ENCODE data around the gene SARS2. TPM values are rescaled to one million over a fixed set of nuclear protein-coding genes. Genes with fewer than 3 reads are reported as not detected.

SARS2 gene
- total RNA-seq, 1 donor from 2014 or later: 11.5 TPM

DNA sequence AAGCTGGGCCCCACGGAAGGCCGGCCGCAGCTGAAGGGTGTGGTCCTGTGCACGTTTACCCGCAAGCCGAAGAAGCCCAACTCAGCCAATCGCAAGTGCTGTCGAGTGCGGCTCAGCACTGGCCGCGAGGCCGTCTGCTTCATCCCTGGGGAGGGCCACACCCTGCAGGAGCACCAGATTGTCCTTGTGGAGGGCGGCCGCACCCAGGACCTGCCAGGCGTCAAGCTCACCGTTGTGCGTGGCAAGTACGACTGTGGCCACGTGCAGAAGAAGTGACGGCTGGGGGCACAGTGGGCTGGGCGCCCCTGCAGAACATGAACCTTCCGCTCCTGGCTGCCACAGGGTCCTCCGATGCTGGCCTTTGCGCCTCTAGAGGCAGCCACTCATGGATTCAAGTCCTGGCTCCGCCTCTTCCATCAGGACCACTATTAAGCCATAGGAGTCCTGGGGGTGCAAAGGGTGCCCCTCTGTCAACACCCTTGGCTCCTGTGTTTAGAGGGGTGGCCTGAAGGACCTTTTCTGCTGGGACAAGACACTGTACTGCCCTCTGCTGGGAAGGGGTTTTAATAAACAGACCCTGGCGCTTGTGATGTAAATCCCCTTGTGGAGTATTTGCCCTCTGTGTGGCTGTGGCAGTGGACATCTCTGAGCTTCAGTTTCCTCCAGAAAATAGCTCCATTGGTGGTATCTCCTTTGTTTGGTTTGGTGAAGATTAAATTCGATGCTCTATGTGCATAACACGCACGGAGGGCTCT lies 2.0 kb upstream of the SARS2 start:
- Histone ChIP-seq H3K4me3 (ENCODE audit: low read length in 3 of 3) (no peak overlapping the region), H3K27me3 (ENCODE audit: control insufficient read depth in 3 of 3, insufficient read depth in 3 of 3, low read length in 3 of 3) (no peaks in the 10 kb centered on the region), H3K4me1 (ENCODE audit: control insufficient read depth in 3 of 3, insufficient read depth in 3 of 3, low read length in 3 of 3) (peaks cover 10 to 25% (median 20%) of the 10 kb centered on the region in 3 donors), H3K9me3 (ENCODE audit: control insufficient read depth in 3 of 3, low read length in 3 of 3) (no peaks in the 10 kb centered on the region), H3K27ac (ENCODE audit: low read depth, low read length) (no peak overlapping the region), H3K9ac (ENCODE audit: low read depth in 1 of 3, low read length in 3 of 3) (peak overlapping the region in 1 of 3 donors; percentile 33), H3K36me3 (ENCODE audit: control insufficient read depth in 3 of 3, insufficient read depth in 3 of 3, low read length in 3 of 3) (peaks cover 9 to 19% (median 12%) of the 10 kb centered on the region in 3 donors)

DNA sequence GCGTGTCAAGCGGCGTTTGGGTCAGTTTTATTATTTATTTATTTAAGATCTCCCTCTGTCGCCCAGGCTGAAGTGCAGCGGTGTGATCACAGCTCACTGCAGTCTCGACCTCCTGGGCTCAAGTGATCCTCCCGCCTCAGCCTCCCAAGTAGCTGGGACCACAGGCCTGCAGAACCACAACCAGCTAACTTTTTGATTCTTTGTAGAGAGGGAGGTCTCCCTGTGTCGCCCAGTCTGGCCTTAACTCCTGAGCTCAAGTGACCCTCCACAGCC lies 894 bp upstream of the SARS2 start:
- Histone ChIP-seq H3K27ac (ENCODE audit: low read depth, low read length) (no peak overlapping the region), H3K9ac (ENCODE audit: low read depth in 1 of 3, low read length in 3 of 3) (peak overlapping the region; percentile 89 to 96 (median 92))

DNA sequence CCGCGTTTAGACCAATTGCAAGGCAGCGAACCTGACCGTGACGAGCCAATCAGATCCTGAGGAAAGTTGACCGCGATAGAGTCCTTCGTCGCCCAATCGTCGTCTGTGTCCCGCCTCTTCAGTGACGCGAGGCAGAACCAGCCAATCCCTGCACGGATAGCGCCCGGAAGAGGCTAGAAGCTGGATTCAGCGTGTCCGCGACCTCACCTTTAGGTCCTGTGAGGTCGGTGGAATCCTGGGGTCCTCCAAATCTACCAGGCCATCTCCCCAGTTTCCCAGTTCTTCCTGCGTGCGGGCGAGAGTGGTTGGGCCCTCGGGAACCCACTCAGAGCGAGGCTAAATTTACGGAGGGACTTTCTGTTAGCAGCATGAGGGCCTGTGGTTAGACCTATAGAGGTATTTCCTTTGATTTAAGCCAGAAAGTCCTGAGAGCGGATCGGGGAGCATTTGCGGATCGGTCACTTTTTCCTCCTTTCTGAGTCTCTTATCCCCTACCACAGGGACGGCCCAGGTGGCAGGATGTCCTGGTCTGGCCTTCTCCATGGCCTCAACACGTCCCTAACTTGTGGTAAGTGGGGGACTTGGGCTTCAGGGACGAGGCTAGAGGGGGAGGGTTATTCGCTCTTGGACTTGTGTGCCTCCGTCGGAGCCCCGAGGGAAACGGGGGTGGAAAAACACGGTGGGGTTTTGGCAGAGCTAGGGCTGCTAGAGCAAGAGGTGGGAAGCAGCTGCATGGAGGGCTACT lies 385 bp upstream of the SARS2 start, which contains the start of gene MRPS12:
Gene MRPS12 (plus strand): TSS at position 169 of the 745 bp plus-strand sequence. CDS start 351 bp downstream, at position 520.
- Histone ChIP-seq H3K27me3 (ENCODE audit: control insufficient read depth in 3 of 3, insufficient read depth in 3 of 3, low read length in 3 of 3) (no peaks in the 10 kb centered on the region), H3K4me1 (ENCODE audit: control insufficient read depth in 3 of 3, insufficient read depth in 3 of 3, low read length in 3 of 3) (peaks cover 10 to 25% (median 20%) of the 10 kb centered on the region in 3 donors), H3K36me3 (ENCODE audit: control insufficient read depth in 3 of 3, insufficient read depth in 3 of 3, low read length in 3 of 3) (peaks cover 9 to 22% (median 16%) of the 10 kb centered on the region in 3 donors), H3K27ac (ENCODE audit: low read depth, low read length) (peak within 1 kb of the TSS; percentile 86), H3K9me3 (ENCODE audit: control insufficient read depth in 3 of 3, low read length in 3 of 3) (no peaks in the 10 kb centered on the region), H3K9ac (ENCODE audit: low read depth in 1 of 3, low read length in 3 of 3) (peak within 1 kb of the TSS; percentile 89 to 96 (median 92)), H3K4me3 (ENCODE audit: low read length in 3 of 3) (peak within 1 kb of the TSS; percentile 95)

More for the DNA sequence above, 894 bp upstream of the SARS2 start:
- Histone ChIP-seq H3K27me3 (ENCODE audit: control insufficient read depth in 3 of 3, insufficient read depth in 3 of 3, low read length in 3 of 3) (no peaks in the 10 kb centered on the region), H3K9me3 (ENCODE audit: control insufficient read depth in 3 of 3, low read length in 3 of 3) (no peaks in the 10 kb centered on the region), H3K4me3 (ENCODE audit: low read length in 3 of 3) (peak overlapping the region; percentile 95), H3K4me1 (ENCODE audit: control insufficient read depth in 3 of 3, insufficient read depth in 3 of 3, low read length in 3 of 3) (peaks cover 10 to 25% (median 20%) of the 10 kb centered on the region in 3 donors), H3K36me3 (ENCODE audit: control insufficient read depth in 3 of 3, insufficient read depth in 3 of 3, low read length in 3 of 3) (peaks cover 9 to 19% (median 12%) of the 10 kb centered on the region in 3 donors)

DNA sequence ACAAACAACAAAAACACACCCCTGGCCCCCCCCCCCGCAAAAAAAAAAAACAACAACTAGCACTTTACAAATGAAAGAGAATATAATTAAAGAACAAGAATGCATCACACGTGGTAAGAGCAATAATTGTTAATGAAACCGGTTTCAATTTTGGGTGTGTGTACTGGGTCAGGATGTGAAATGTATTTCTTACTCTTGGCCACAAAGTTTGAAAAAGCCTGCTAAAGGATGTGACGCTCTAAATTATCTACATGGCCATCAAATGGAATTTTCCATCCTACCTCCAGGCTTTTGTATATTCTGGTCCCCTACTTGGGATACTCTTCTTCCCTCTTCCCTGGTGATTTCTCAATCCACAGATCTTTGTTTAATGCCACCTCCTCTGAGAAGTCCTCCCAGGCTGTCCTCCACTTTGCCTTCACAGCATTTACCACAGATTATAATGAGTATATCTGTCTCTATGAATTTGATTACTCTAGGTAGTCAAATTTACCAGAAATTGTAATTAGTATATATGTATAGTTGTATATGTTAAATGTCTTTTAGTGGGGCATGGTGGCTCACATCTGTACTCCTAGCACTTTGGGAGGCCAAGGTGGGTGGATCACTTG lies 2.1 kb downstream of the SARS2 start:
- peaks cover 10 to 25% (median 20%) of the 10 kb centered on the region in 3 donors for H3K4me1 ChIP-seq (ENCODE audit: control insufficient read depth in 3 of 3, insufficient read depth in 3 of 3, low read length in 3 of 3)
- no peak overlapping the region for H3K27ac ChIP-seq (ENCODE audit: low read depth, low read length)
- H3K36me3 ChIP-seq (ENCODE audit: control insufficient read depth in 3 of 3, insufficient read depth in 3 of 3, low read length in 3 of 3): peaks cover 18 to 29% (median 27%) of the 10 kb centered on the region in 3 donors
- no peaks in the 10 kb centered on the region for H3K9me3 ChIP-seq (ENCODE audit: control insufficient read depth in 3 of 3, low read length in 3 of 3)
- no peaks in the 10 kb centered on the region for H3K27me3 ChIP-seq (ENCODE audit: control insufficient read depth in 3 of 3, insufficient read depth in 3 of 3, low read length in 3 of 3)
- H3K4me3 ChIP-seq (ENCODE audit: low read length in 3 of 3): no peak overlapping the region
- H3K9ac ChIP-seq (ENCODE audit: low read depth in 1 of 3, low read length in 3 of 3): no peak overlapping the region

DNA sequence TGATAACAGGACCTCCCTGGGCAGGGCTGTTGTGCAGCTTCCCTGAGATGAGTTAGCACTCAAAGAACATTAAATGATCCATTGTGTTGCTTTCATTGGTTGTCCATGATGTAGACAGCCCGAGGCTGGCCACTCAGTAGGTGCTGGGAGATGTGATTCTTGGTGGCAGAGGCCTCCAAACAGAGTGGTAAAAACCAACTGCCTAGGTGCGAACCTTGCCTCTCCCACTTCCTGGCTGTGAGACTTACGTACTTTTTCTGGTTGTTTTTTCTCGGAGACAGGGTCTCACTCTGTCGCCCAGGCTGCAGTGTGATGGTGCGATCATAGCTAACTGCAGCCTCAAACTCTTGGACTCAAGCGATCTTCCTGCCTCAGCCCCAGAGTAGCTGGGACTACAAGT lies 6.2 kb downstream of the SARS2 start:
- H3K9me3 ChIP-seq (ENCODE audit: control insufficient read depth in 3 of 3, low read length in 3 of 3): no peaks in the 10 kb centered on the region
- no peak overlapping the region for H3K4me3 ChIP-seq (ENCODE audit: low read length in 3 of 3)
- H3K27ac ChIP-seq (ENCODE audit: low read depth, low read length): no peak overlapping the region
- H3K27me3 ChIP-seq (ENCODE audit: control insufficient read depth in 3 of 3, insufficient read depth in 3 of 3, low read length in 3 of 3): no peaks in the 10 kb centered on the region
- H3K4me1 ChIP-seq (ENCODE audit: control insufficient read depth in 3 of 3, insufficient read depth in 3 of 3, low read length in 3 of 3): peaks cover 0 to under 1% (median 0%) of the 10 kb centered on the region in 3 donors
- no peak overlapping the region for H3K9ac ChIP-seq (ENCODE audit: low read depth in 1 of 3, low read length in 3 of 3)
- peaks cover 15 to 27% (median 25%) of the 10 kb centered on the region in 3 donors for H3K36me3 ChIP-seq (ENCODE audit: control insufficient read depth in 3 of 3, insufficient read depth in 3 of 3, low read length in 3 of 3)

DNA sequence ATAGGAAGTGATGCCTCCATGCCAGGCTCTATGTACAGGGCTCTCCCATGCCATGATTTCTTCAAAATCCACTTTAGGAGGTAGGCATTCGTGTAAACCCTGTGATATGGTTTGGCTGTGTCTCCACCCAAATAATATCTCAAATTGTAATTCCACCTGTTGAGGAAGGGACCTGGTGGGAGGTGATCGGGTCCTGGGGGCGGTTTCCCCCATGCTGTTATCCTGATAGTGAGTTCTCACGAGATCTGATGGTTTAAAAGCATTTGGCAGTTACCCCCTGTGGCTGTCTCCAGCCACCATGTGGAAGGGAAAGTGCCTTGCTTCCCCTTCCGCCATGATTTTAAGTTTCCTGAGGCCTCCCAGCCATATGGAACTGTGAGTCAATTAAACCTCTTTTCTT lies 8.1 kb downstream of the SARS2 start:
- H3K36me3 ChIP-seq (ENCODE audit: control insufficient read depth in 3 of 3, insufficient read depth in 3 of 3, low read length in 3 of 3): peaks cover 15 to 27% (median 26%) of the 10 kb centered on the region in 3 donors

DNA sequence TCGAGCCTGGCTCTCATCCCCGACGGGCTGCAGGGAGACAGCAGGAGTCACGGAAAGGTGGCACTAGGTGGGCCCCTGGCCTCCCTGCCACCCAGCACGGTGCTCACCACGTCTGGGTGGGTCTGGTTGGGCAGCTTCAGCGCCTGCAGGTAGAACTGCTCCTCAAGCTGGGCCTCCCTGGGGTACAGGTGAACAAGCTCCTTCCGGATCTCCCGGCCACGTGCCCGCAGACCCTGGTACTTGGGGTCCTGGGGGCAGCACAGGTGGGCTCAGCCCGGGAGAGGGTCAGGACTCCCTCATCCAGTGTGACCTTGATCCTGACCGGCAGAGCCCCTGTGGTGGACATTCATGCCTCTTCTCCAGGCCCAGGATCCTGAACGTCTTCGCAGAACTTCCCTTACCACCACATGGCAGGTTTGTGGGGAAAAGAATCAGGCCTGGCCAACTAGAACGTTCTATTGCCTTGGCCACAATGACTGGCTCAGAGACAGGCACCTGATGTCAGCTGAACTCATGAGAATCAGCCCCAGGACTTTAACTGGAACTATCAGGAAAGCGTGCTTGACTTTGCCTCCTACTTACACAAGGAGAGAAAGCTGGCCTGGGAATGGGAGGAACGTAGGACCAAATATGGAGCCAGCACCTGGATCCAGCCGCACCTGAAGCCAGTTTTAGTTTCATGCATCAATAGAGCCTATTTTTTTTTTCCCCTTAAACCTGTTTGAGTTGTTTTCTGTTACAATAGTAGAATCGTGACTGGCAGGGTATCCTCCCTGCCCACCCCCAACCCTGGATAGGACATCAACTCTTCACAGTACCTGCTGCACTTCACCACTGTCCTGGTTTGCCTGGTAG lies 8.9 kb downstream of the SARS2 start:
- H3K27ac ChIP-seq (ENCODE audit: low read depth, low read length): no peak overlapping the region
- H3K9me3 ChIP-seq (ENCODE audit: control insufficient read depth in 3 of 3, low read length in 3 of 3): no peaks in the 10 kb centered on the region
- no peaks in the 10 kb centered on the region for H3K27me3 ChIP-seq (ENCODE audit: control insufficient read depth in 3 of 3, insufficient read depth in 3 of 3, low read length in 3 of 3)
- H3K9ac ChIP-seq (ENCODE audit: low read depth in 1 of 3, low read length in 3 of 3): no peak overlapping the region
- no peak overlapping the region for H3K4me3 ChIP-seq (ENCODE audit: low read length in 3 of 3)
- H3K4me1 ChIP-seq (ENCODE audit: control insufficient read depth in 3 of 3, insufficient read depth in 3 of 3, low read length in 3 of 3): no peaks in the 10 kb centered on the region
- peaks cover 15 to 27% (median 26%) of the 10 kb centered on the region in 3 donors for H3K36me3 ChIP-seq (ENCODE audit: control insufficient read depth in 3 of 3, insufficient read depth in 3 of 3, low read length in 3 of 3)

More for the DNA sequence above, 8.1 kb downstream of the SARS2 start:
- Histone ChIP-seq H3K27ac (ENCODE audit: low read depth, low read length) (no peak overlapping the region), H3K9me3 (ENCODE audit: control insufficient read depth in 3 of 3, low read length in 3 of 3) (no peaks in the 10 kb centered on the region), H3K4me3 (ENCODE audit: low read length in 3 of 3) (no peak overlapping the region), H3K4me1 (ENCODE audit: control insufficient read depth in 3 of 3, insufficient read depth in 3 of 3, low read length in 3 of 3) (no peaks in the 10 kb centered on the region), H3K27me3 (ENCODE audit: control insufficient read depth in 3 of 3, insufficient read depth in 3 of 3, low read length in 3 of 3) (no peaks in the 10 kb centered on the region), H3K9ac (ENCODE audit: low read depth in 1 of 3, low read length in 3 of 3) (no peak overlapping the region)

DNA sequence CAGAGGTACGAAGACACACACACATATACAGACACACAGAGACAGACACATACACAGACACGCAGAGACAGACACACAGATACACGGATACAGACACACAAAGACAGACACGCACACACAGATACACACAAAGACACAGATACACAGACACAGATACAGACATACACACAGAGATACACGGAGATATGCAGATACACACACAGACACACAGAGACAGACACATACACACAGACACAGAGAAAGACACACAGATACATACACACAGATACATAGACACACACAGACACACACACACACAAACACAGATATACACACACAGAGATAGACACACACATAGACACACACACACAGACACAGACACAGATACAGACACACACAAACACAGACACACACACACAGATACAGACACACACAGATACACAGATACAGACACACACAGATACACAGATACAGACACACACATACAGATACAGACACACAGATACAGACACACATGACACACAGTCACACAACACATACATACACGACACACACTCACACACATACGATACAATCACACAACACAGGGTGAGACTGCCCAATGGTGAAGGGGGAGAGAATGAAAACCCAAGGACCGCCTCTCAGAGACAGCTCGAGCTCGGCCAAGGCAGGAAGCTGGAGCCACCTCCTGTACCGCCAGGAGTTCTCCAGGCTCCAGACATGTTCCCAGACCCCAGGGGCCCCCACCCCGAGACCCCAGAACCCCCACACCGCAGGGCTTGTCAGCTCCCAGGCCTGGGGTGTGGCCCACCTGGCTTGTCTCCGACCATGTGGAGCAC lies 9.8 kb downstream of the SARS2 start:
- H3K27ac ChIP-seq (ENCODE audit: low read depth, low read length): no peak overlapping the region

More for the DNA sequence above, 9.8 kb downstream of the SARS2 start:
- no peaks in the 10 kb centered on the region for H3K9me3 ChIP-seq (ENCODE audit: control insufficient read depth in 3 of 3, low read length in 3 of 3)
- no peak overlapping the region for H3K4me3 ChIP-seq (ENCODE audit: low read length in 3 of 3)
- H3K9ac ChIP-seq (ENCODE audit: low read depth in 1 of 3, low read length in 3 of 3): no peak overlapping the region
- H3K4me1 ChIP-seq (ENCODE audit: control insufficient read depth in 3 of 3, insufficient read depth in 3 of 3, low read length in 3 of 3): no peaks in the 10 kb centered on the region
- peaks cover 15 to 23% (median 22%) of the 10 kb centered on the region in 3 donors for H3K36me3 ChIP-seq (ENCODE audit: control insufficient read depth in 3 of 3, insufficient read depth in 3 of 3, low read length in 3 of 3)
- no peaks in the 10 kb centered on the region for H3K27me3 ChIP-seq (ENCODE audit: control insufficient read depth in 3 of 3, insufficient read depth in 3 of 3, low read length in 3 of 3)

All from skeletal muscle tissue (tissue), 4 donors.